IMR-90 (cell line): ENCODE data around the gene LAPTM5. TPM values are rescaled to one million over a fixed set of nuclear protein-coding genes. Genes with fewer than 3 reads are reported as not detected.

ENCODE experiments used
- ATAC-seq: fragments of 200-7000 bp; cut with Tn5 transposase; 2 replicates; pipeline ENCODE4 v1.9.1; 2020; ENCODE audit warnings: low read depth, mild to moderate bottlenecking, moderate library complexity
- BruUV-seq: library from RNA; stranded (reverse); fragments of 400-500 nt; replicated peaks from 2 replicates; lab custom pipeline; 2021; lab: Mats Ljungman, UMichigan
- CTCF ChIA-PET: fragments of 300-600 bp; formaldehyde crosslinking; extraction: SDS; loops from one replicate; lab custom pipeline; 2021; ENCODE audit warnings: antibody characterized with exemption; lab: Yijun Ruan, JAX
- POLR2A ChIA-PET: fragments of 300-600 bp; sonication (Branson Sonifier 250); formaldehyde crosslinking; loops from one replicate; lab custom pipeline; 2022; ENCODE audit warnings: antibody characterized with exemption; ENCODE audit not compliant: unreplicated experiment; lab: Charles Lee
- DNase-seq: peaks from one replicate; pipeline ENCODE4 v3.0.0; 2013
- H2AFZ ChIP-seq: replicated peaks from 2 replicates; pipeline ENCODE3; 2013; ENCODE audit warnings: low read length, mild to moderate bottlenecking; ENCODE audit not compliant: poor library complexity
- H2AK5ac ChIP-seq: 2 replicates; pipeline ENCODE4 v1.6.1; 2013; ENCODE audit warnings: low read depth, low read length, inconsistent platforms
- H2AK9ac ChIP-seq: replicated peaks from 2 replicates; pipeline ENCODE3; 2013; ENCODE audit warnings: mild to moderate bottlenecking, low read depth, low read length, moderate library complexity; ENCODE audit not compliant: poor library complexity
- H2BK120ac ChIP-seq: 2 replicates; pipeline ENCODE4 v1.6.1; 2013; ENCODE audit warnings: low read depth, low read length, inconsistent platforms
- H2BK15ac ChIP-seq: 3 replicates; pipeline ENCODE4 v1.6.1; 2013; ENCODE audit warnings: low read depth, low read length, inconsistent platforms
- H2BK20ac ChIP-seq: 2 replicates; pipeline ENCODE4 v1.6.1; 2013; ENCODE audit warnings: low read depth, mild to moderate bottlenecking, inconsistent platforms, low read length, moderate library complexity
- H2BK5ac ChIP-seq: 2 replicates; pipeline ENCODE4 v1.6.1; 2013; ENCODE audit warnings: mild to moderate bottlenecking, low read depth, low read length, inconsistent platforms; ENCODE audit not compliant: poor library complexity, severe bottlenecking
- H3K14ac ChIP-seq: replicated peaks from 2 replicates; pipeline ENCODE4 v1.6.1; 2013; ENCODE audit warnings: low read depth, low read length, inconsistent platforms
- H3K18ac ChIP-seq: 2 replicates; pipeline ENCODE4 v1.6.1; 2013; ENCODE audit warnings: low read depth, low read length, control low read depth
- H3K23ac ChIP-seq: 2 replicates; pipeline ENCODE4 v1.6.1; 2013; ENCODE audit warnings: low read depth, low read length, inconsistent platforms
- H3K27ac ChIP-seq: 2 replicates; pipeline ENCODE4 v1.5.1; 2013; ENCODE audit warnings: mild to moderate bottlenecking, control low read depth, low read length; ENCODE audit not compliant: insufficient read depth
- H3K27me3 ChIP-seq: 2 replicates; pipeline ENCODE4 v1.6.1; 2013; ENCODE audit warnings: low read length; ENCODE audit not compliant: control insufficient read depth, insufficient read depth
- H3K36me3 ChIP-seq: 2 replicates; pipeline ENCODE4 v1.6.1; 2013; ENCODE audit warnings: low read length, mixed read lengths; ENCODE audit not compliant: control insufficient read depth, insufficient read depth
- H3K4ac ChIP-seq: 2 replicates; pipeline ENCODE4 v1.6.1; 2013; ENCODE audit warnings: low read depth, low read length, inconsistent platforms
- H3K4me1 ChIP-seq: 2 replicates; pipeline ENCODE4 v1.6.1; 2013; ENCODE audit warnings: low read length, mixed read lengths; ENCODE audit not compliant: control insufficient read depth, insufficient read depth
- H3K4me2 ChIP-seq: 2 replicates; pipeline ENCODE4 v1.6.1; 2013; ENCODE audit warnings: low read depth, mild to moderate bottlenecking, control low read depth, low read length, moderate library complexity
- H3K4me3 ChIP-seq: 2 replicates; pipeline ENCODE4 v1.5.1; 2013; ENCODE audit warnings: low read depth, mild to moderate bottlenecking, control low read depth, low read length, moderate library complexity; ENCODE audit not compliant: insufficient read depth
- H3K56ac ChIP-seq: 2 replicates; pipeline ENCODE4 v1.6.1; 2013; ENCODE audit warnings: low read length, inconsistent platforms; ENCODE audit not compliant: insufficient read depth; ENCODE audit errors: extremely low read depth
- H3K79me1 ChIP-seq, 2 experiments: 2 replicates each; pipeline ENCODE4 v1.6.1; 2013; ENCODE audit warnings: low read length in 2 of 2, inconsistent platforms in 1 of 2, low read depth in 1 of 2
- H3K9ac ChIP-seq: 2 replicates; pipeline ENCODE4 v1.6.1; 2013; ENCODE audit warnings: low read depth, low read length, control low read depth
- H3K9me1 ChIP-seq: 2 replicates; pipeline ENCODE4 v1.6.1; 2013; ENCODE audit warnings: low read length, inconsistent platforms; ENCODE audit not compliant: insufficient read depth
- H3K9me3 ChIP-seq: 2 replicates; pipeline ENCODE4 v1.6.1; 2013; ENCODE audit warnings: low read length; ENCODE audit not compliant: control insufficient read depth, insufficient read depth
- H4K20me1 ChIP-seq: 2 replicates; pipeline ENCODE4 v1.6.1; 2013; ENCODE audit warnings: low read length, inconsistent platforms; ENCODE audit not compliant: insufficient read depth
- H4K5ac ChIP-seq: 2 replicates; pipeline ENCODE4 v1.6.1; 2013; ENCODE audit warnings: mild to moderate bottlenecking, low read depth, low read length, control low read depth
- H4K8ac ChIP-seq, 2 experiments: 2 replicates each; pipeline ENCODE4 v1.6.1; 2013; ENCODE audit warnings: low read depth in 2 of 2, low read length in 2 of 2, control low read depth in 1 of 2, inconsistent platforms in 1 of 2
- H4K91ac ChIP-seq: 2 replicates; pipeline ENCODE4 v1.6.1; 2013; ENCODE audit warnings: low read depth, low read length, inconsistent platforms; ENCODE audit not compliant: insufficient read depth
- BHLHE40 ChIP-seq: fragments of 150-350 bp; IDR thresholded peaks from 2 replicates; pipeline ENCODE4 v1.6.1; 2016; ENCODE audit warnings: mild to moderate bottlenecking, low read depth, low read length
- CHD1 ChIP-seq: IDR thresholded peaks from 2 replicates; pipeline ENCODE4 v1.6.1; 2012; ENCODE audit warnings: low read depth, low read length, improper control_type of control experiment
- ELK1 ChIP-seq: fragments of 150-350 bp; IDR thresholded peaks from 2 replicates; pipeline ENCODE4 v1.6.1; 2016; ENCODE audit warnings: low read depth, mild to moderate bottlenecking, low read length, moderate library complexity, borderline replicate concordance
- FOS ChIP-seq: fragments of 150-350 bp; IDR thresholded peaks from 2 replicates; pipeline ENCODE4 v1.6.1; 2016; ENCODE audit warnings: low read depth, low read length
- MAZ ChIP-seq: IDR thresholded peaks from 2 replicates; pipeline ENCODE4 v1.6.1; 2012; ENCODE audit warnings: low read depth, mild to moderate bottlenecking, low read length, improper control_type of control experiment, moderate library complexity, borderline replicate concordance
- POLR2A ChIP-seq: IDR thresholded peaks from 2 replicates; pipeline ENCODE4 v1.6.1; 2012; ENCODE audit warnings: mild to moderate bottlenecking, low read depth, low read length
- RAD21 ChIP-seq: IDR thresholded peaks from 2 replicates; pipeline ENCODE4 v1.6.1; 2012; ENCODE audit warnings: low read length, improper control_type of control experiment
- SMC3 ChIP-seq: fragments of 150-350 bp; IDR thresholded peaks from 2 replicates; pipeline ENCODE4 v1.6.1; 2016; ENCODE audit warnings: low read depth, mild to moderate bottlenecking, antibody characterized with exemption, low read length, moderate library complexity
- dilution Hi-C: fragments of 300-500 bp; cut with HindIII; formaldehyde crosslinking; loops from one replicate; pipeline ENCODE4 v1.14.3; 2018; ENCODE audit warnings: low sequenced_read_pairs; ENCODE audit not compliant: unreplicated experiment
- in situ Hi-C: fragments of 300-500 bp; cut with MboI; formaldehyde crosslinking; loops from 3 replicates; pipeline ENCODE4 v1.14.3; 2019; ENCODE audit warnings: low sequenced_read_pairs, inconsistent platforms, mixed read lengths
- intact Hi-C: fragments of 100-400 bp; cut with micrococcal nuclease; formaldehyde crosslinking; loops from 2 replicates; pipeline ENCODE4 v1.10.0; 2022
- polyA plus RNA-seq, 3 experiments: library from polyadenylated mRNA; depleted of rRNA; stranded (reverse); fragments of >200 nt; gene quantifications; 2 replicates each; pipeline ENCODE4 v1.2.3, GENCODE V29; 2012; ENCODE audit warnings: low replicate concordance in 1 of 3
- total RNA-seq: library from RNA; depleted of rRNA; stranded (reverse); fragments of >200 nt; gene quantifications from 2 replicates; pipeline ENCODE4 v1.2.3, GENCODE V29; 2012
- TF ChIP-seq, protein P1 (sequence below): fragments of 150-350 bp; IDR thresholded peaks from 2 replicates; pipeline ENCODE4 v1.6.1; 2017; ENCODE audit warnings: mild to moderate bottlenecking, antibody characterized with exemption, low read length, low read depth
- TF ChIP-seq, protein P2 (sequence below): conservative IDR thresholded peaks from 2 replicates; pipeline ENCODE4 v1.5.1; 2012; ENCODE audit warnings: mild to moderate bottlenecking, low read depth, low read length, improper control_type of control experiment

LAPTM5 gene
- total and polyA plus RNA-seq, 2 of the 4 experiments (the other 2 are of a cell fraction) = 0.09 TPM; not detected in 1

DNA sequence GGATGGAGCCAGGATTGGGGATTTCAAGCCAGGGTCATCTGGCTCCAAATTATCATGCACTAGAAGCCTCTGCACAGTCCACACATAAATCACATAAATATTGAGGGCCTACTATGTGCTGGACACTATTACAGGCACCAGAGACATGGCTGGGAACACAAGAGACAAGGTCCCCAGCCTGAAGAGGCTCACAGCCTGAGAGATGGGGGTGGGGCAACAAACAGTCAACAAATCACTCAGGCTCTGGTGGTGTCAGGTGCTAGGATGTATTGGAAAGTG is 41.6 kb upstream of the LAPTM5 start:
- Histone ChIP-seq H4K20me1 (no peaks in the 10 kb centered on the region), H3K23ac (no peak overlapping the region), H2AK5ac (no peak overlapping the region), H2BK5ac (no peak overlapping the region), H3K14ac (no peak overlapping the region), H3K18ac (no peak overlapping the region), H2BK120ac (no peak overlapping the region), H3K36me3 (no peaks in the 10 kb centered on the region), H3K4me2 (no peak overlapping the region), H3K27me3 (no peaks in the 10 kb centered on the region), H3K9ac (no peak overlapping the region), H2BK15ac (no peak overlapping the region), H2AFZ (no peak overlapping the region), H4K5ac (no peak overlapping the region), H3K9me1 (no peaks in the 10 kb centered on the region; the same call in 1 of the 2 replicates), H3K56ac (no peak overlapping the region), H3K4me1 (peaks cover 4% of the 10 kb centered on the region; the same call in 1 of the 2 replicates), H3K4ac (no peak overlapping the region), H3K27ac (no peak overlapping the region), H3K79me1 (no peaks in the 10 kb centered on the region), H3K4me3 (no peak overlapping the region), H2AK9ac (no peak overlapping the region), H2BK20ac (no peak overlapping the region), H4K91ac (no peak overlapping the region), H4K8ac (no peak overlapping the region), H3K9me3 (no peaks in the 10 kb centered on the region)
- dilution Hi-C loops = no loop called here
- POLR2A ChIA-PET = no interaction called here
- ATAC-seq (no peak), DNase-seq (no peak)
- CTCF ChIA-PET = no interaction called here
- TF ChIP-seq, protein P1, sequence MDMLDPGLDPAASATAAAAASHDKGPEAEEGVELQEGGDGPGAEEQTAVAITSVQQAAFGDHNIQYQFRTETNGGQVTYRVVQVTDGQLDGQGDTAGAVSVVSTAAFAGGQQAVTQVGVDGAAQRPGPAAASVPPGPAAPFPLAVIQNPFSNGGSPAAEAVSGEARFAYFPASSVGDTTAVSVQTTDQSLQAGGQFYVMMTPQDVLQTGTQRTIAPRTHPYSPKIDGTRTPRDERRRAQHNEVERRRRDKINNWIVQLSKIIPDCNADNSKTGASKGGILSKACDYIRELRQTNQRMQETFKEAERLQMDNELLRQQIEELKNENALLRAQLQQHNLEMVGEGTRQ = no peak
- TF ChIP-seq MAZ = no peak
- TF ChIP-seq POLR2A = no peak
- TF ChIP-seq CHD1 = no peak
- TF ChIP-seq FOS = no peak
- TF ChIP-seq, protein P2, sequence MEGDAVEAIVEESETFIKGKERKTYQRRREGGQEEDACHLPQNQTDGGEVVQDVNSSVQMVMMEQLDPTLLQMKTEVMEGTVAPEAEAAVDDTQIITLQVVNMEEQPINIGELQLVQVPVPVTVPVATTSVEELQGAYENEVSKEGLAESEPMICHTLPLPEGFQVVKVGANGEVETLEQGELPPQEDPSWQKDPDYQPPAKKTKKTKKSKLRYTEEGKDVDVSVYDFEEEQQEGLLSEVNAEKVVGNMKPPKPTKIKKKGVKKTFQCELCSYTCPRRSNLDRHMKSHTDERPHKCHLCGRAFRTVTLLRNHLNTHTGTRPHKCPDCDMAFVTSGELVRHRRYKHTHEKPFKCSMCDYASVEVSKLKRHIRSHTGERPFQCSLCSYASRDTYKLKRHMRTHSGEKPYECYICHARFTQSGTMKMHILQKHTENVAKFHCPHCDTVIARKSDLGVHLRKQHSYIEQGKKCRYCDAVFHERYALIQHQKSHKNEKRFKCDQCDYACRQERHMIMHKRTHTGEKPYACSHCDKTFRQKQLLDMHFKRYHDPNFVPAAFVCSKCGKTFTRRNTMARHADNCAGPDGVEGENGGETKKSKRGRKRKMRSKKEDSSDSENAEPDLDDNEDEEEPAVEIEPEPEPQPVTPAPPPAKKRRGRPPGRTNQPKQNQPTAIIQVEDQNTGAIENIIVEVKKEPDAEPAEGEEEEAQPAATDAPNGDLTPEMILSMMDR = no peak
- TF ChIP-seq SMC3 = no peak
- no peak for TF ChIP-seq RAD21
- no peak for TF ChIP-seq ELK1
- TF ChIP-seq BHLHE40 = no peak
- in situ Hi-C loops = no loop called here
- intact Hi-C loops = no loop called here
- BruUV-seq = no TSS peak
